Erythroblast (primary cell): ENCODE results near the gene REEP6.
A peak's percentile ranks its signal among the peaks of the same experiment; 100 is the strongest.
"Not testable (repeated sequence)": the region's sequence is repeated elsewhere in the genome, so short reads cannot be mapped to it uniquely, and the experiment has no call there.

ENCODE experiments used
- DNase-seq, 2 experiments: peaks; one replicate each; lab custom pipeline; 2025; lab: John Stamatoyannopoulos, UW
- GATA1 ChIP-seq: IDR thresholded peaks from 2 replicates; pipeline ENCODE4 v1.6.1; 2011; ENCODE audit warnings: low read depth, mild to moderate bottlenecking, control low read depth, low read length, moderate library complexity
- POLR2A ChIP-seq: IDR thresholded peaks from 2 replicates; pipeline ENCODE4 v1.6.1; 2011; ENCODE audit warnings: mild to moderate bottlenecking, low read length

The REEP6 gene

GRCh38 chr19:1472231-1473084, 18.5 kb upstream of the REEP6 start:
- no peak for DNase-seq
- TF ChIP-seq GATA1, result no peak
- no peak for TF ChIP-seq POLR2A

- DNase-seq, result no peak
- TF ChIP-seq GATA1 (no peak), POLR2A (no peak)
These were observed 17.7 kb upstream of the REEP6 start for GRCh38 chr19:1473085-1473851.

- no peak for TF ChIP-seq GATA1
- no peak for TF ChIP-seq POLR2A
These were observed 16.8 kb upstream of the REEP6 start for GRCh38 chr19:1474011-1474764.

GRCh38 chr19:1474765-1475351, 16.1 kb upstream of the REEP6 start:
- no peak for TF ChIP-seq POLR2A
- no peak for TF ChIP-seq GATA1
- no peak for DNase-seq

More at GRCh38 chr19:1474011-1474764, 16.8 kb upstream of the REEP6 start:
- DNase-seq, result no peak

GRCh38 chr19:1475751-1476437, 15.1 kb upstream of the REEP6 start:
- no peak for TF ChIP-seq POLR2A
- TF ChIP-seq GATA1, result no peak
- no peak for DNase-seq

GRCh38 chr19:1477056-1477455, 13.9 kb upstream of the REEP6 start:
- DNase-seq, result not testable (repeated sequence)

- TF ChIP-seq POLR2A, result peak; percentile 77
- no peak for TF ChIP-seq GATA1
- DNase-seq, result peak; percentile 95 to 96
These were observed 11.9 kb upstream of the REEP6 start, which contains the start of gene C19orf25 for GRCh38 chr19:1478934-1479707. Gene C19orf25, minus strand, starts transcription at chr19:1479215. Its CDS starts 312 bp downstream, at chr19:1478903.

- no peak for TF ChIP-seq POLR2A
- no peak for TF ChIP-seq GATA1
- no peak for DNase-seq
These were observed 9.6 kb upstream of the REEP6 start for GRCh38 chr19:1481224-1481892.

GRCh38 chr19:1481893-1482360, 9.1 kb upstream of the REEP6 start:
- TF ChIP-seq GATA1, result no peak
- no peak for TF ChIP-seq POLR2A
- no peak for DNase-seq

- no peak for DNase-seq
These were observed 8.4 kb upstream of the REEP6 start for GRCh38 chr19:1482361-1483130.

More at GRCh38 chr19:1482361-1483130, 8.4 kb upstream of the REEP6 start:
- TF ChIP-seq POLR2A (no peak), GATA1 (no peak)
